ENCODE data around the gene MFN1.

DNA sequence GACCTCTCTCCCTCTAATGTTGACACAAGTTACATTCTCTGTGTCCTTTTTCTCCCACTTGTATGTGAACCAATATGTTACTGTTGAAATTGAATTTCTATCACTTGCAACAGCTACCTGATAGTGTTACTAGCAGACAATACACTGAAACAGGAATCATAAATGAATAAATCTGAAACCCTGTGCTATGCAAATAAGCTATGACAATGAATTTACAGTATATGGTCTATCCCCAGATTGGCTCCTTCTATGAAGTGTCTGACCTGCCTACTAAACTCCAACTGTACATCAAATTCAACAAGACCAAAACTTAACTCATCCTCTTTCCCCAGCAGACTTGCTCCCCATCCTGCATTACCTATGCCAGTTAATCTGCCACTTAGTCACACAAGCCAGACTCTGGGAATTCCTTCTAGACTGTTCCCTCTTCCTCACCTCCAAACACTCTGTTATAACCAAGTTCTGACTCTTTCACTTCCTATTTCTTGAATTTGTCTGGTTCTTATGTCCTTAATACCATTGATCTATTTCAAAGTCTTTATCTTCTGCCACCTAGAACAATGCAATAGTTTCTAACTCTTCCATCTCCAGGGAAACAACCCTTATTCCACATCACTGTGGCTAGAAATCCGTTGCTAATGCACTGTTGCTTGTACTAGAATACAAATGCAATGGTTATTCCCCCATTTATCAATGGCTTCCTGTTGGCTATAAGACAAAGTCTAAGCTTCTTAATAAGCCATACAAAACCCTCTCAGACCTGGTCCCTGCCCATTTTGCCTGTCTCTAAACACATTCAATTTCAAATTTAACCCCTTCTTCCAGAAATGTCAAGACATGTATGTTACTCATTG, 38.1 kb upstream of the MFN1 start:
- TF ChIP-seq, protein P1, sequence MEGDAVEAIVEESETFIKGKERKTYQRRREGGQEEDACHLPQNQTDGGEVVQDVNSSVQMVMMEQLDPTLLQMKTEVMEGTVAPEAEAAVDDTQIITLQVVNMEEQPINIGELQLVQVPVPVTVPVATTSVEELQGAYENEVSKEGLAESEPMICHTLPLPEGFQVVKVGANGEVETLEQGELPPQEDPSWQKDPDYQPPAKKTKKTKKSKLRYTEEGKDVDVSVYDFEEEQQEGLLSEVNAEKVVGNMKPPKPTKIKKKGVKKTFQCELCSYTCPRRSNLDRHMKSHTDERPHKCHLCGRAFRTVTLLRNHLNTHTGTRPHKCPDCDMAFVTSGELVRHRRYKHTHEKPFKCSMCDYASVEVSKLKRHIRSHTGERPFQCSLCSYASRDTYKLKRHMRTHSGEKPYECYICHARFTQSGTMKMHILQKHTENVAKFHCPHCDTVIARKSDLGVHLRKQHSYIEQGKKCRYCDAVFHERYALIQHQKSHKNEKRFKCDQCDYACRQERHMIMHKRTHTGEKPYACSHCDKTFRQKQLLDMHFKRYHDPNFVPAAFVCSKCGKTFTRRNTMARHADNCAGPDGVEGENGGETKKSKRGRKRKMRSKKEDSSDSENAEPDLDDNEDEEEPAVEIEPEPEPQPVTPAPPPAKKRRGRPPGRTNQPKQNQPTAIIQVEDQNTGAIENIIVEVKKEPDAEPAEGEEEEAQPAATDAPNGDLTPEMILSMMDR (IDR thresholded peaks at IDR 0.05; ENCODE audit: low read length) = no peak
- no peak for TF ChIP-seq EZH2 (optimal IDR thresholded peaks at IDR 0.05; ENCODE audit: low read depth, low read length)
